ELR (cell line): ENCODE results near the gene PHACTR2.
"Not testable (repeated sequence)": the region's sequence is repeated elsewhere in the genome, so short reads cannot be mapped to it uniquely, and the experiment has no call there.

Experiments used
- DNase-seq: peaks from one replicate; pipeline ENCODE4 v3.0.0-alpha.2; 2015; ENCODE audit warnings: low read depth

The PHACTR2 gene

GRCh38 chr6:143810745-143811144 lies 133.0 kb downstream of the PHACTR2 start:
- no peak for DNase-seq

- DNase-seq, result no peak
Observed at GRCh38 chr6:143811501-143812157, 133.9 kb downstream of the PHACTR2 start.

GRCh38 chr6:143817621-143818020 lies 139.9 kb downstream of the PHACTR2 start:
- DNase-seq, result no peak

GRCh38 chr6:143821359-143821758 lies 143.6 kb downstream of the PHACTR2 start:
- no peak for DNase-seq

GRCh38 chr6:143822584-143823024 lies 144.8 kb downstream of the PHACTR2 start:
- DNase-seq, result peak; percentile 22

- DNase-seq, result peak; percentile 35
Observed at GRCh38 chr6:143823548-143823947, 145.8 kb downstream of the PHACTR2 start.

- DNase-seq, result no peak
Observed at GRCh38 chr6:143828572-143828971, 150.8 kb downstream of the PHACTR2 start.

GRCh38 chr6:143836150-143836549 lies 158.4 kb downstream of the PHACTR2 start:
- no peak for DNase-seq

GRCh38 chr6:143838395-143838794 lies 160.6 kb downstream of the PHACTR2 start:
- no peak for DNase-seq

GRCh38 chr6:143839196-143839595 lies 161.4 kb downstream of the PHACTR2 start:
- no peak for DNase-seq

GRCh38 chr6:143840595-143841265 lies 163.0 kb downstream of the PHACTR2 start:
- no peak for DNase-seq

- no peak for DNase-seq
Observed at GRCh38 chr6:143842461-143842901, 164.7 kb downstream of the PHACTR2 start.

- peak; percentile 98 for DNase-seq
Observed at GRCh38 chr6:143842902-143843676, 165.3 kb downstream of the PHACTR2 start, which contains the start of gene LTV1. LTV1 (plus strand) TSS chr6:143843338; CDS start chr6:143843478, 140 bp downstream.

GRCh38 chr6:143843677-143843999 lies 165.9 kb downstream of the PHACTR2 start:
- no peak for DNase-seq

- DNase-seq, result peak; percentile 30
Observed at GRCh38 chr6:143844006-143844405, 166.2 kb downstream of the PHACTR2 start.

- DNase-seq, result no peak
Observed at GRCh38 chr6:143845033-143845432, 167.3 kb downstream of the PHACTR2 start.

GRCh38 chr6:143851706-143852105 lies 173.9 kb downstream of the PHACTR2 start:
- DNase-seq, result not testable (repeated sequence)

GRCh38 chr6:143855057-143855456 lies 177.3 kb downstream of the PHACTR2 start:
- DNase-seq, result not testable (repeated sequence)

GRCh38 chr6:143856762-143857161 lies 179.0 kb downstream of the PHACTR2 start:
- DNase-seq, result not testable (repeated sequence)

- DNase-seq, result no peak
Observed at GRCh38 chr6:143857651-143858050, 179.9 kb downstream of the PHACTR2 start.

GRCh38 chr6:143859891-143860660 lies 182.3 kb downstream of the PHACTR2 start:
- DNase-seq, result no peak

GRCh38 chr6:143863771-143864170 lies 186.0 kb downstream of the PHACTR2 start:
- DNase-seq, result no peak
